22Rv1 (cell line): ENCODE results near the gene LRRC3.

Experiments used
- CTCF ChIP-seq: fragments of 450-650 bp; IDR thresholded peaks from 2 replicates; pipeline ENCODE4 v1.5.1; 2017; ENCODE audit warnings: mild to moderate bottlenecking
- ZFX ChIP-seq: fragments of 450-650 bp; IDR thresholded peaks from 2 replicates; pipeline ENCODE4 v1.6.1; 2017; ENCODE audit warnings: antibody characterized with exemption, borderline replicate concordance

- TF ChIP-seq CTCF, result no peak
- TF ChIP-seq ZFX, result no peak
These were observed 11.9 kb downstream of the LRRC3 start for GRCh38 chr21:44466996-44467858.
